ENCODE results near the gene PTPRK. TPM values are rescaled to one million over a fixed set of nuclear protein-coding genes. Genes with fewer than 3 reads are reported as not detected.

Gene PTPRK
- total RNA-seq, 1 experiment from 2014 or later, result 94.4 TPM

- no peak for TF ChIP-seq CTCF (IDR thresholded peaks at IDR 0.05; ENCODE audit: insufficient read depth in 1 of 2, low read depth in 1 of 2, low read length in 1 of 2, severe bottlenecking in 1 of 2, unreplicated experiment in 1 of 2)
- Mint-ChIP-seq H3K27ac (ENCODE audit: unreplicated experiment) (no peak overlapping the region), H3K27me3 (ENCODE audit: insufficient read depth, unreplicated experiment) (no peaks in the 10 kb centered on the region), H3K4me3 (ENCODE audit: unreplicated experiment) (no peak overlapping the region), H3K9me3 (ENCODE audit: unreplicated experiment) (no peaks in the 10 kb centered on the region), H3K4me1 (ENCODE audit: low read depth, unreplicated experiment) (peaks cover 30% of the 10 kb centered on the region), H3K36me3 (ENCODE audit: insufficient read depth, unreplicated experiment) (no peaks in the 10 kb centered on the region)
- CTCF ChIA-PET, result no interaction called here
- Histone ChIP-seq H3K4me1 (no peaks in the 10 kb centered on the region), H3K9me3 (no peaks in the 10 kb centered on the region), H3K36me3 (ENCODE audit: control insufficient read depth, insufficient read depth, low read length) (no peaks in the 10 kb centered on the region; the same call in 1 of the 2 replicates), H3K27me3 (replicated peaks; ENCODE audit: control insufficient read depth, insufficient read depth, low read length) (no peaks in the 10 kb centered on the region), H3K4me3 (ENCODE audit: low read depth, low read length) (no peak overlapping the region)
- BruUV-seq (replicated peaks), result no TSS peak
- peak in 1 of 2 experiments; percentile 8 for DNase-seq
- intact Hi-C loops (cut with micrococcal nuclease; ENCODE audit: unreplicated experiment), result no loop called here
- POLR2A ChIA-PET, result no interaction called here
Observed at GRCh38 chr6:128280960-128281359, 239.4 kb downstream of the PTPRK start.

GRCh38 chr6:128280066-128280465 is 240.3 kb downstream of the PTPRK start:
- Mint-ChIP-seq H3K27me3 (ENCODE audit: insufficient read depth, unreplicated experiment) (no peaks in the 10 kb centered on the region), H3K9me3 (ENCODE audit: unreplicated experiment) (no peaks in the 10 kb centered on the region), H3K36me3 (ENCODE audit: insufficient read depth, unreplicated experiment) (no peaks in the 10 kb centered on the region), H3K4me3 (ENCODE audit: unreplicated experiment) (no peak overlapping the region), H3K27ac (ENCODE audit: unreplicated experiment) (no peak overlapping the region), H3K4me1 (ENCODE audit: low read depth, unreplicated experiment) (peaks cover 27% of the 10 kb centered on the region)
- ChIA-PET POLR2A (no interaction called here), CTCF (no interaction called here)
- TF ChIP-seq CTCF (IDR thresholded peaks at IDR 0.05; ENCODE audit: insufficient read depth in 1 of 2, low read depth in 1 of 2, low read length in 1 of 2, severe bottlenecking in 1 of 2, unreplicated experiment in 1 of 2), result no peak
- Histone ChIP-seq H3K4me3 (ENCODE audit: low read depth, low read length) (no peak overlapping the region), H3K36me3 (ENCODE audit: control insufficient read depth, insufficient read depth, low read length) (no peaks in the 10 kb centered on the region; the same call in 1 of the 2 replicates), H3K4me1 (no peaks in the 10 kb centered on the region), H3K9me3 (no peaks in the 10 kb centered on the region), H3K27me3 (replicated peaks; ENCODE audit: control insufficient read depth, insufficient read depth, low read length) (no peaks in the 10 kb centered on the region)
- intact Hi-C loops (cut with micrococcal nuclease; ENCODE audit: unreplicated experiment), result no loop called here
- DNase-seq, result no peak
- BruUV-seq (replicated peaks), result no TSS peak

- H3K4me1 Mint-ChIP-seq (ENCODE audit: low read depth, unreplicated experiment), result peaks cover 21% of the 10 kb centered on the region
- TF ChIP-seq CTCF (IDR thresholded peaks at IDR 0.05; ENCODE audit: insufficient read depth in 1 of 2, low read depth in 1 of 2, low read length in 1 of 2, severe bottlenecking in 1 of 2, unreplicated experiment in 1 of 2), result no peak
- H3K27ac Mint-ChIP-seq (ENCODE audit: unreplicated experiment), result no peak overlapping the region
- Histone ChIP-seq H3K36me3 (ENCODE audit: control insufficient read depth, insufficient read depth, low read length) (no peaks in the 10 kb centered on the region), H3K4me1 (no peaks in the 10 kb centered on the region), H3K4me3 (ENCODE audit: low read depth, low read length) (no peak overlapping the region), H3K27me3 (replicated peaks; ENCODE audit: control insufficient read depth, insufficient read depth, low read length) (no peaks in the 10 kb centered on the region), H3K9me3 (no peaks in the 10 kb centered on the region)
- H3K4me3 Mint-ChIP-seq (ENCODE audit: unreplicated experiment), result no peak overlapping the region
- no peaks in the 10 kb centered on the region for H3K36me3 Mint-ChIP-seq (ENCODE audit: insufficient read depth, unreplicated experiment)
- POLR2A ChIA-PET, result no interaction called here
- no peaks in the 10 kb centered on the region for H3K9me3 Mint-ChIP-seq (ENCODE audit: unreplicated experiment)
- no peaks in the 10 kb centered on the region for H3K27me3 Mint-ChIP-seq (ENCODE audit: insufficient read depth, unreplicated experiment)
- intact Hi-C loops (cut with micrococcal nuclease; ENCODE audit: unreplicated experiment), result no loop called here
- BruUV-seq (replicated peaks), result no TSS peak
- CTCF ChIA-PET, result no interaction called here
- DNase-seq, result no peak
Observed at GRCh38 chr6:128278836-128279235, 241.6 kb downstream of the PTPRK start.

All from Caco-2 (cell line).